NCI-H69 (cell line): Measurements from ENCODE around the gene ZNF354C.
"Not testable (repeated sequence)": the region's sequence is repeated elsewhere in the genome, so short reads cannot be mapped to it uniquely, and the experiment has no call there.

Experiments
- DNase-seq: peaks from one replicate; lab custom pipeline; 2025; lab: John Stamatoyannopoulos, UW

ZNF354C gene

DNA sequence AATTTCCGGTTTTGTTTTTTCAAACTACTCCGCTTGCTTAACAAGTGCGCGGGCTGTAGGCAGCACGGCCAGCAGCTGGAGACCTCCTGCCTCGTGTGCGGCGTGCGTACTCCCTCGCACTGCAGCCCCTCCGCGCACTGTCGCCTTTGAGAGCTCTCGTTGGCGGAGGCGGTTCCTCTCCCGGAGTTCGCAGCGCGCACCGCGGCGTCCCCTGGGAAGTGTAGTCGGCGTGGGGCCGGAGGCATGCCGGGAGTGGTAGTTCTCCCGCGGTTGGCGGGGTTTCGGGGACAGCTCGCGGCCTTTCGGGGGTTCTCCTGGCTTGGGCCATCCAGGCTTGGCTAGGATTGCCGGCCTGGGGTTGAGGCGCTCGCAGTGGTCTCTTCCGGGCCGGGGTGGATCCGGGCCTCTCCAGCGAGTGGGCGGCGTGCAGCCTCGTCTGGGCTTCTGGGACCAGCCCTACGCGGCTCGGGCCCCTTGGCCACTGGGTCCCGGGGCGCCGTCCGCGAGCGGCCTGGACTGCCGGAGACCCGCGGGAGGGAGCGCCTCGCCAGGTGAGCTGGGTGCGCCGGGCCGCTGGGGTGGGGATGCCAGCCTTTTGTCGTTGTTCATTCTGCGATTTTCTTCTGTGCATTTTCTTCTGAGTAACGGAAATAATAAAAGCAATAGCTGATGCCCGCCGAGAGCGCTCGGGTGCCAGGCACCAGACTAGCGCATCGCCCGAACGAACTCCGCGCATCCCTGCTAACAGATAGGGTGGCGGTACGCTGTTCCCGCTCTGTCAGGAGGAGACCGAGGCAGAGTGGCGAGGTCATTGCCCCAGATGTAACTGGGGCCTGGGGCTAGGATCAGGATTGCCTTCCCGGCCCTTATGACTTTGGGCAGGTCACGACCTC is at the start of gene ZNF354C:
TSS of gene ZNF354C (plus strand) at position 258 of the 893 bp plus-strand sequence. CDS start 1,696 bp downstream, outside the sequence.
- peak; percentile 96 for DNase-seq

DNA sequence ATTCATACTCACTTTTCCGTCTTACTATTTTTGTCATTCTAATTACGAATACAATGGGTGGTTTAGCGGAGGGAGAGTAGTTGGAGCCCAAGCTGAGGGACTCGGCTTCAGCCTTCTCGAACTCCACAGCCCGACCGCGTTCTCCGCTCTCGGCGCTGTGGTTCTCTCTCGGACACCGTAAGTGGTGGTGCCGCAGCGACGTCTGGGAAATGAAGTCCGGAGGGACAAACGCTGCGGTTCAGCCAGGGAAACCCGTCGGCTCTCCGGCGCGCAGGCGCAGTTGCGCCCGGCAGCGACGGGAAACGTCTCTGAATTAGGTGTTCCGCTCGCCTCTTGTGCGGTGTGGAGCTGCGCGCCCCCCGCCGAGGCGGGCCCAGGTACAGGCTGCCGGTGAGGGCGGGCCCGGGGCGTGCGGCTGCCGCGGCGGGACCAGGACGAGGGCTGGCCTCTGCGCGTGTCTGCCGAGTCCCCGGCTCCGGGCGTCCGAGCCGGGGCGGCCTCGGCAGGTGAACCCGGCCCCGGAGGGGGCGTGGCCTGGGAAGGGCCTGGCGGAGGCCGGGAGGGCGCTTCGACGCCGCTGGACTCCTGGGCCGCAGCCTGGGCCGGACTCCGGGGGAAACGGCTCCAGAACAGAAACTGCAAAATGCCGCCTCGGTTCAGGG is 36.5 kb upstream of the ZNF354C start, which contains the start of gene ZNF879:
TSS of gene ZNF879 (plus strand) at position 277 of the 662 bp plus-strand sequence. CDS start 1,201 bp downstream, outside the sequence.
- peak; percentile 97 for DNase-seq

DNA sequence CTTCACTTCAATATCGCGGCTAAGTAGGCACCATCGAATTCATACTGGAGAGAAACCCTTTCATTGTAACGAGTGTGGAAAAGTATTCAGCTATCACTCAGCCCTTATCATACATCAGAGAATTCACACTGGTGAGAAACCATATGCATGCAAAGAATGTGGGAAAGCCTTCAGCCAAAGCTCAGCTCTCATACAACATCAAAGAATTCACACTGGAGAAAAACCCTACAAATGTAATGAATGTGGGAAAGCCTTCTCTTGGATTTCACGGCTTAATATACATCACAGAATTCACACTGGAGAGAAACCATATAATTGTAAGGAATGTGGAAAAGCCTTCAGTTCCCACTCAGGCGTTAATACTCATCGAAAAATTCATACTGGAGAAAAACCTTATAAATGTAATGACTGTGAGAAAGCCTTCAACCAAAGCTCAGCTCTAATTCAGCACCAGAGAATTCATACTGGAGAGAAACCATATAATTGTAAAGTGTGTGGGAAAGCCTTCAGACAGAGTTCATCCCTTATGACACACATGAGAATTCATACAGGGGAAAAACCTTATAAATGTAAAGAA is 27.1 kb upstream of the ZNF354C start:
- DNase-seq: no peak

GRCh38 chr5:179044765-179045164 is 15.4 kb upstream of the ZNF354C start:
- DNase-seq: no peak

DNA sequence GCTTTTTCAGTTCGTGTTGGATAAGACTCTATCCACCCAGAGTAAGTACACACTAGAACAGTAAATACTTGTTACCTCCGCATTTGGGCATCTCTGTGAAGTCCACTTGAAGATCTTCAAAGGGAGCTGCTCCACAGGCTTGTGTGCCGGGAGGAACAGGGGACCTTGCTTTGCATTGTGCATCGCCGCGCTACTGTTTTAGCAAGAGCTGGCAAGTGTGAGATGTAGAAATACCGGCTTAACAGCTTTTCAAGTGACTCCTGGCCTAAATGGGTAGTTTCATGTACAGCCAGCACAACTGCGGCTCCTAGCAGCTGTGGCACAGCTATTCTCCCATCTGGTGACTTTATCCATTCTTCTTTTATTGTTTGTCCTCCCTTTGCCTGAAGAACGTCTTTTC is 8.4 kb upstream of the ZNF354C start:
- no peak for DNase-seq

- DNase-seq: no peak
Observed at GRCh38 chr5:179054036-179054785, 6.0 kb upstream of the ZNF354C start.

GRCh38 chr5:179054876-179055275 is 5.3 kb upstream of the ZNF354C start:
- no peak for DNase-seq

DNA sequence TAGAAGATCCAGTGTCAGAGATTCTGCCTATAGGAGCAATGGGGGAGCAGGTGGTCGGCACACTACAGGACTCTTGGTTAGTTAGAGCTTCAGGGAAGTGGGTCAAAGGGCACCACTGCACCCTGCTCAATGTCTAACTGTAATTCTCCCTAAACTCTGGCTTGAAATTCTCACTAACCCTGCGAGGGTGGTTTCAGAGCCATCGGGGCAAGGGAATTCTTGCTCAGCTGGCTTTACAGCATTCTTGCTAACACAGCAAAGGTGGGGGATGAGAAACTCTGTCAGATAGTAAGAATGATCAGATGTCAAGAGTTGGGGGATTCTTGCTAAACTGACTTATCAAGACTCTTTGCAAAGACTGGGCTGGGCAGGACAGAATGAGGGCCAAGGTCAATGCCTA is 4.7 kb upstream of the ZNF354C start:
- DNase-seq: no peak

DNA sequence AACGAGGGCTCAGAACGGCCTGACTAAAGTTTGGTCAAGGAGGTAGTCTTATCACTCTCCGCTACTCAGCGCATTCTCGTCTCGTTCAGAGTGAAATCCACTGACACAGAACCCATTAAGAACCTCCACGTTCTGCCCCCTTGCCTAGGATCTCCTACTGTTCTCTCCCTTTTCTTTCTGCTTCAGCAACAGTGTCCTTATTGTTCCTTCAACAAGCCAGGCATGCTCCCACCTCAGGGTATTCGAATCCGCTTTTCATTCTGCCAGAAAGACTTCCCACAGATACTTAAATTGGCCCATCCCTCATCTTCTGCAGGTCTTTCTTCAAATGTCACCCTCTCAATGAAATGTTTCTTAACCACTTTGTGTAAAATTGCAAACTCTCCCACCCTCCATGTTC is 4.3 kb upstream of the ZNF354C start:
- DNase-seq: no peak

GRCh38 chr5:179061025-179061424 is 852 bp downstream of the ZNF354C start:
- DNase-seq: no peak

DNA sequence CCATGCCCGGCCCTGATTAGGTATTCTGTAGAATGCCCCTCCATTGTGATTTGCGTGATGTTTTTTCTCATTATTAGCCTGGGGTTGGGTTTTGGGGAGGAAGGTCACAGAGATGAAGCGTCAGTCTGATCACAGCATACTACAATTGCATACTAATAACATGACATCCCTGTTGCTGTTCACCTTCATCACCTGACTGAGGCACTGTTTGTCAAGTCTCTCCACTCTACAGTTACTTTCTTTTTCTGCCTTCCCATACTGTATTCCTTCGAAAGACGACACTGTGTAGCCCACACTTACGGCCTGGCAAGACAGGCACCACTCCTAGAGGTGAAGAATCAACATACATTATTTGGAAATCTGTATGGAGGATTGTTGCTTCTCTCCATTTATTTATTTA is 5.5 kb downstream of the ZNF354C start:
- DNase-seq: no peak

- DNase-seq: no peak
Observed at GRCh38 chr5:179079165-179079987, 19.2 kb downstream of the ZNF354C start.

DNA sequence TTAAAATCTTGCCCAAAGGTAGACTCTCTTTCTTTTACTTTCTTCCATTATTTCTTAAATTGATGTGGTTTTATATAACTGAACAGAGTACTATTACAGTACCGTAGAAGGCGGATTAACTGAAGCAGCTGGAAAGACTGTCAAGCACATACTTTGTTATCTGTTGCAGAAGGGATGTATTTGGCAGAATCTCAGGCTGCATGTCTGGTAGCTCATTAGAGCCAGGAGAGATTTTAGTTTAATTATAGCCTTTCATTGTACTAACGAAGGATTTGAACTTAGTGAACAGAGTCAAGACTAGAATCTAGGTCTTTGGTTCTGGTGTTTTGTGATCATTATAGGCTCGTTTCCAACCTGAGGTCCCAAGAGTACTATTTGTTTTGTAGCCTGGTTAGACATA is 20.6 kb downstream of the ZNF354C start:
- DNase-seq: no peak

DNA sequence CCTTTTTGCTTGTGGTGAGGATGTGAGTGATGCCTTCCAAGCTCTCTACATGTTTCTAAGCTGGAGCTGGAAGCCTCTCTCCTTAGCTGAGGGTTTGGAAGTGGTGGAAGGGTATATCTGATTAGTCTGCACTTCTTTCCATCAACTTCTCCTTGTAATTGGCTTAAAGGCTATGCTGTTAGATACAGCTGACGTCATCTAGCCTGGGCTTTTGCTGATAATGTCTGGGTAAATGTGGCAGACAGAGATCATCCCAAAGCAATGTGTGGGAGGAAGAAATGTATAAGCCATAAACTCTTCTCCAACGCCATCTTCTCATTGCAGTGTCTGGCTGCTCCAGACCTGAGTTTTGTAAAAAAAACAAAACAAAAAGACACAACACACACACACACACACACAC is 29.3 kb downstream of the ZNF354C start:
- DNase-seq: no peak

- not testable (repeated sequence) for DNase-seq
Observed at GRCh38 chr5:179101282-179101681, 41.1 kb downstream of the ZNF354C start.

GRCh38 chr5:179110528-179110927 is 50.4 kb downstream of the ZNF354C start:
- DNase-seq: no peak

GRCh38 chr5:179111267-179112207 is 51.4 kb downstream of the ZNF354C start:
- DNase-seq: no peak

- no peak for DNase-seq
Observed at GRCh38 chr5:179112469-179113142, 52.4 kb downstream of the ZNF354C start.

DNA sequence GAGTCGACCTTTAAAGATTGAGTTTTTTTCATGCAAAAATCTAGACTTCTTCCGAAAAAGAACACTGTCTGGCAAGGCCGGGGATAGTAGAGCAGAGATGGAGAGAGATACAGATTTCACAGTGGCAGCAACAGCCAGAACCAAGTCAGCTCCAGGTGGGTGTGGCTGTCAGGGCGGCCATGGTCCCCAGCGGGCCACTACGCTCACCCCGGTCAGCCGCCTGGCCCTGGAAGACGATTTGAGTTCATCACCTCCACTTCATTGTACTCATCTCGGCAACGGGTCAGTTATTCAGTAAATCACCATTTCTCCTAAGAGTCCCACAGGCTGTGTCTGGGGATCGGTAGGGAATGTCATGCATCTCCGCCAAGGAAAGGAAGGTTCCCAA is 53.0 kb downstream of the ZNF354C start:
- no peak for DNase-seq
